Activated B cell treated with CpG ODN at 0.5 μM for 24 hours (primary cell): ENCODE results near the gene CCDC33. TPM values are rescaled to one million over a fixed set of nuclear protein-coding genes. Genes with fewer than 3 reads are reported as not detected.

ENCODE experiments used
- ATAC-seq: fragments of 200-7000 bp; cut with Tn5 transposase; one replicate; pipeline ENCODE4 v1.10.0; 2021; ENCODE audit warnings: low read depth, mild to moderate bottlenecking, moderate library complexity
- CTCF ChIA-PET: fragments of 350-600 bp; sonication (Branson Sonifier 250); formaldehyde crosslinking; loops from one replicate; lab custom pipeline; 2021; ENCODE audit warnings: antibody characterized with exemption; lab: Charles Lee
- POLR2A ChIA-PET: fragments of 350-600 bp; sonication (Branson Sonifier 250); formaldehyde crosslinking; loops from one replicate; lab custom pipeline; 2021; ENCODE audit warnings: antibody characterized with exemption; lab: Charles Lee
- DNase-seq: peaks from one replicate; pipeline ENCODE4 v3.0.0; 2022
- H3K27ac Mint-ChIP-seq: one replicate; pipeline ENCODE4 v1.8.0; 2020; ENCODE audit warnings: mixed read lengths
- H3K27me3 Mint-ChIP-seq: one replicate; pipeline ENCODE4 v1.8.0; 2021; ENCODE audit warnings: mixed read lengths
- H3K36me3 Mint-ChIP-seq: one replicate; pipeline ENCODE4 v1.8.0; 2021; ENCODE audit warnings: low read depth, mixed read lengths
- H3K4me1 Mint-ChIP-seq: one replicate; pipeline ENCODE4 v1.8.0; 2021; ENCODE audit warnings: mixed read lengths
- H3K4me3 Mint-ChIP-seq: one replicate; pipeline ENCODE4 v1.8.0; 2020; ENCODE audit warnings: mild to moderate bottlenecking, mixed read lengths
- H3K9me3 Mint-ChIP-seq: one replicate; pipeline ENCODE4 v1.8.0; 2020; ENCODE audit warnings: mixed read lengths
- intact Hi-C: fragments of 100-400 bp; cut with micrococcal nuclease; formaldehyde crosslinking; loops from one replicate; pipeline ENCODE4 v1.15.1; 2024
- total RNA-seq: library from RNA; stranded (reverse); gene quantifications from 2 replicates; pipeline ENCODE4 v1.2.3, GENCODE V29; 2022
- TF ChIP-seq, protein P1 (sequence below): fragments of 200-600 bp; IDR thresholded peaks from one replicate; pipeline ENCODE4 v1.8.0; 2022; ENCODE audit warnings: antibody characterized with exemption, mild to moderate bottlenecking

Gene CCDC33
- total RNA-seq, 1 donor from 2014 or later = not detected

DNA sequence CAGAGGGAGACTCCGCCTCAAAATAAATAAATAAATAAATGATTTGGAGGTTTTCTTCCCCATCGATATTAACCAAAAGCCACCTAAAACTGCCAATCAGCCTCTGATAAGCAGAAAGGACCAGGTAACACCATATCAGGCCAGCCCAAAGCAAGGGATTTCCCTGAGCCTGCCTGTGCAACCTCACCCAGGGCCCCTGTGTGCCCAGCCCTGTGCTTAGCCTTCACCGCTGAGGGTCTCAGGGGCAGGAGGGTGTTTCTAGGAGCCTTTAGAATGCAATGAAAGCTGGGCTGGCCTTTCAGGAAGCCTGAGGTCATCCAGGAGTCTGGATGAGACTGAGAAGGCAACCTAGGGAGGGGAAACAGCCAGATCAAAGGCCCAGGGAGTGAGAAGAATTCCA is 95.9 kb downstream of the CCDC33 start:
- Mint-ChIP-seq H3K27ac (no peak overlapping the region), H3K36me3 (no peaks in the 10 kb centered on the region), H3K9me3 (no peaks in the 10 kb centered on the region), H3K4me1 (no peaks in the 10 kb centered on the region), H3K27me3 (no peaks in the 10 kb centered on the region), H3K4me3 (no peak overlapping the region)
- ChIA-PET CTCF (no interaction called here), POLR2A (no interaction called here)
- DNase-seq (no peak), ATAC-seq (no peak)
- TF ChIP-seq, protein P1, sequence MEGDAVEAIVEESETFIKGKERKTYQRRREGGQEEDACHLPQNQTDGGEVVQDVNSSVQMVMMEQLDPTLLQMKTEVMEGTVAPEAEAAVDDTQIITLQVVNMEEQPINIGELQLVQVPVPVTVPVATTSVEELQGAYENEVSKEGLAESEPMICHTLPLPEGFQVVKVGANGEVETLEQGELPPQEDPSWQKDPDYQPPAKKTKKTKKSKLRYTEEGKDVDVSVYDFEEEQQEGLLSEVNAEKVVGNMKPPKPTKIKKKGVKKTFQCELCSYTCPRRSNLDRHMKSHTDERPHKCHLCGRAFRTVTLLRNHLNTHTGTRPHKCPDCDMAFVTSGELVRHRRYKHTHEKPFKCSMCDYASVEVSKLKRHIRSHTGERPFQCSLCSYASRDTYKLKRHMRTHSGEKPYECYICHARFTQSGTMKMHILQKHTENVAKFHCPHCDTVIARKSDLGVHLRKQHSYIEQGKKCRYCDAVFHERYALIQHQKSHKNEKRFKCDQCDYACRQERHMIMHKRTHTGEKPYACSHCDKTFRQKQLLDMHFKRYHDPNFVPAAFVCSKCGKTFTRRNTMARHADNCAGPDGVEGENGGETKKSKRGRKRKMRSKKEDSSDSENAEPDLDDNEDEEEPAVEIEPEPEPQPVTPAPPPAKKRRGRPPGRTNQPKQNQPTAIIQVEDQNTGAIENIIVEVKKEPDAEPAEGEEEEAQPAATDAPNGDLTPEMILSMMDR = no peak
- intact Hi-C loops = no loop called here

DNA sequence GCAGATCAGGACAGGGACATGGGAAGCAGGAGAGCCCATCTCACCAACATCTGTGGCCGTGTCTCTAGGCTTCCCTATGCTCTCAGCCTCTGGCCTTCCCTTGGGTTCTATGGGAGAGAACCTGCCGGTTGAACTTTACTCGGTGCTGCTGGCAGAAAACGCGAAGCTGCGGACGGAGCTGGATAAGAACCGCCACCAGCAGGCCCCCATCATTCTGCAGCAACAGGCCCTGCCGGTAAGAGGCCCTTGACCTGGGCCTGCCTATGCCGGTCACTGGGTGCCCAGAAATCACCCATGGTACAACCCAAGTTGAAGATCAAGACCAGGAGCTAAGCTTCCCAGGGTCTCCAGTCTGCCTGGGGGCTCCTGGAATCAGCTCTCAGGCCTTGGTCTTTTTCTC is 96.5 kb downstream of the CCDC33 start:
- no peak overlapping the region for H3K4me3 Mint-ChIP-seq
- H3K9me3 Mint-ChIP-seq = no peaks in the 10 kb centered on the region
- no peak for DNase-seq
- no peaks in the 10 kb centered on the region for H3K4me1 Mint-ChIP-seq
- intact Hi-C loops = no loop called here
- no peaks in the 10 kb centered on the region for H3K36me3 Mint-ChIP-seq
- CTCF ChIA-PET = no interaction called here
- TF ChIP-seq, protein P1 = no peak
- H3K27me3 Mint-ChIP-seq = no peaks in the 10 kb centered on the region
- H3K27ac Mint-ChIP-seq = no peak overlapping the region
- POLR2A ChIA-PET = no interaction called here
- no peak for ATAC-seq

DNA sequence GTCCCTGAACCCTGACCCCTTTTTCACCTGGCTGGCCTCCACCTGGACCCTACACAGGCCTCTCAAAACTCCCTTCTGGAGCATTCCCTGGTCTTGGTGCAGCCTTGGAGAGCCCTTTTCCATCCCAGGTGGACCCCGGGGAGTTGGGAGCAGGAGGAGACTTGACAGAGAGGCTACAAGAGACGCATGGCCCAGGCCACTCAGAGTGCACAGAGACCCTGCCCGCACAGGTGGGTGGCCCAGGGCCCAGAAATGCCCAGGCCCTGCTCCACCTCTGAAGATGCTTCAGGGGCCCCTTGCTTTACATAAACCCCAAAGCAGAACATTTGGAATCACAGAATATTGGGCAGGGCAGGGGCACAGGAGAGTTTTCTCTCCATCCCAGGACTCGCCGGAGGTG is 97.0 kb downstream of the CCDC33 start:
- Mint-ChIP-seq H3K27me3 (no peaks in the 10 kb centered on the region), H3K4me3 (no peak overlapping the region), H3K9me3 (no peaks in the 10 kb centered on the region), H3K36me3 (no peaks in the 10 kb centered on the region), H3K27ac (no peak overlapping the region), H3K4me1 (no peaks in the 10 kb centered on the region)
- TF ChIP-seq, protein P1 = no peak
- CTCF ChIA-PET = no interaction called here
- ATAC-seq (no peak), DNase-seq (no peak)
- POLR2A ChIA-PET = no interaction called here
- intact Hi-C loops = no loop called here

DNA sequence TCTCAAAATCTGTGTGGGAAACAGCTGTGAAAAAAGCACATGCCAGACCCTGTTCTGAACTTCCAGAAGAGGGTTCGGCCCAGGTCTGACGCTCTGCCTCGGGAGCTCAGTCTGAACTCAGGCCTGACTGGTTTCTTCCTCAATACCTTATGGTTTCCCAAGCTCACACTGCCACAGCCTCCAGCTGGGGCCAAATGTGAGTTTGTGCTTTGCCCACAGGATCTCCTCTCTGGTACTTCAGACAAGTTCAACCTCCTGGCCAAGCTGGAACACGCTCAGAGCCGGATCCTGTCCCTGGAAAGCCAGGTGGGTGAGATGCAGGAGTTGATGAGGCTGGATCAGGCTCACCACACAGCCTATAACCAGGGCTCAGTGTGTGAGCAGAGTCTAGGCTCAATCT is 97.5 kb downstream of the CCDC33 start:
- H3K4me3 Mint-ChIP-seq = no peak overlapping the region
- TF ChIP-seq, protein P1 = no peak
- no peaks in the 10 kb centered on the region for H3K9me3 Mint-ChIP-seq
- POLR2A ChIA-PET = no interaction called here
- ATAC-seq = no peak
- no peaks in the 10 kb centered on the region for H3K36me3 Mint-ChIP-seq
- DNase-seq = no peak
- intact Hi-C loops = no loop called here
- no peaks in the 10 kb centered on the region for H3K4me1 Mint-ChIP-seq
- CTCF ChIA-PET = no interaction called here
- H3K27me3 Mint-ChIP-seq = no peaks in the 10 kb centered on the region
- H3K27ac Mint-ChIP-seq = no peak overlapping the region

DNA sequence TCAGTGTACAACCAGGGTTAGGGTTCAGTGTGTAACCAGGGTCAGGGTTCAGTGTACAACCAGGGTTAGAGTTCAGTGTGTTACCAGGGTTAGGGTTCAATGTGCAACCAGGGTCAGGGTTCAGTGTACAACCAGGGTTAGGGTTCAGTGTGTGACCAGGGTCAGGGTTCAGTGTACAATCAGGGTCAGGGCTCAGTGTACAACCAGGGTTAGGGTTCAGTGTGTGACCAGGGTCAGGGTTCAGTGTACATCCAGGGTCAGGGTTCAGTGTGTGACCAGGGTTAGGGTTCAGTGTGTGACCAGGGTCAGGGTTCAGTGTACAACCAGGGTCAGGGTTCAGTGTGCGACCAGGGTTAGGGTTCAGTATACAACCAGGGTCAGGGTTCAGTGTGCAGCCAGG is 98.0 kb downstream of the CCDC33 start:
- Mint-ChIP-seq H3K27ac (no peak overlapping the region), H3K4me3 (no peak overlapping the region), H3K4me1 (no peaks in the 10 kb centered on the region), H3K9me3 (no peaks in the 10 kb centered on the region), H3K36me3 (no peaks in the 10 kb centered on the region), H3K27me3 (no peaks in the 10 kb centered on the region)
- TF ChIP-seq, protein P1 = no peak
- ChIA-PET POLR2A (no interaction called here), CTCF (no interaction called here)
- intact Hi-C loops = no loop called here
- no peak for DNase-seq
- no peak for ATAC-seq
